ENCODE results near the gene CFAP77. TPM values are rescaled to one million over a fixed set of nuclear protein-coding genes. Genes with fewer than 3 reads are reported as not detected.
A peak's percentile ranks its signal among the peaks of the same experiment; 100 is the strongest.

The CFAP77 gene
- total and polyA plus RNA-seq, 2 of the 13 experiments (the other 11 are each of a cell fraction or from before 2014, with no cell fraction given), result not detected

GRCh38 chr9:132366481-132366880 is 43.5 kb upstream of the CFAP77 start:
- intact Hi-C loops (cut with micrococcal nuclease; ENCODE audit: unreplicated experiment) (no loop called here), in situ Hi-C loops (cut with HindIII; ENCODE audit: extremely low pct_ligation_motif_present, low pct_unique_long_range_greater_than_20kb) (no loop called here)
- H3K4me2 ChIP-seq (ENCODE audit: low read depth, low read length), result no peak overlapping the region
- ATAC-seq (no peak), FAIRE-seq (no peak), DNase-seq (ENCODE audit: low spot score) (no peak)
- no TSS peak for BruUV-seq (replicated peaks)
- no peaks in the 10 kb centered on the region for H3K9me3 ChIP-seq (ENCODE audit: low read length)
- TF ChIP-seq CEBPB (IDR thresholded peaks at IDR 0.05; ENCODE audit: borderline replicate concordance, low read depth, low read length), result peak; percentile 19; the same call in 1 of the 2 replicates
- no peak for TF ChIP-seq DMTF1 (CRISPR knock-in tag; IDR thresholded peaks at IDR 0.05)
- WGBS (ENCODE audit: low lambda C conversion rate), result 58% methylated on average over 4 of the region's 4 CpGs
- no peak overlapping the region for H2AFZ ChIP-seq (ENCODE audit: low read length)
- H3K4me3 ChIP-seq (replicated peaks in 1 of 3; ENCODE audit: insufficient read depth in 1 of 3, low read depth in 2 of 3, low read length in 3 of 3), result no peak overlapping the region
- H3K79me2 ChIP-seq (ENCODE audit: insufficient read depth, low read length), result no peaks in the 10 kb centered on the region
- CTCF ChIA-PET (ENCODE audit: low intra/inter-chr PET ratio, low total read pairs), result no interaction called here
- no peak overlapping the region for H3K9ac ChIP-seq (ENCODE audit: insufficient read depth, low read depth, low read length)
- POLR2A ChIA-PET, result no interaction called here
- peaks cover 0 to 2% of the 10 kb centered on the region in 2 experiments; a peak in 1 of 5 replicates for H3K27me3 ChIP-seq (ENCODE audit: control insufficient read depth in 1 of 2, insufficient read depth in 2 of 2, low read length in 2 of 2)
- H3K4me1 ChIP-seq (ENCODE audit: insufficient read depth, low read length), result no peaks in the 10 kb centered on the region
- no peak overlapping the region for H3K27ac ChIP-seq (ENCODE audit: extremely low read length, insufficient read depth, low read length)
- H3K36me3 ChIP-seq (replicated peaks in 1 of 2; ENCODE audit: control insufficient read depth in 1 of 2, insufficient read depth in 2 of 2, low read length in 2 of 2), result no peaks in the 10 kb centered on the region
- H4K20me1 ChIP-seq (ENCODE audit: insufficient read depth, low read length), result no peaks in the 10 kb centered on the region

- no peak overlapping the region for H3K4me3 ChIP-seq (replicated peaks in 1 of 3; ENCODE audit: insufficient read depth in 1 of 3, low read depth in 2 of 3, low read length in 3 of 3)
- in situ Hi-C loops (cut with HindIII; ENCODE audit: extremely low pct_ligation_motif_present, low pct_unique_long_range_greater_than_20kb) (no loop called here), intact Hi-C loops (cut with micrococcal nuclease; ENCODE audit: unreplicated experiment) (no loop called here)
- no peak overlapping the region for H3K4me2 ChIP-seq (ENCODE audit: low read depth, low read length)
- no peaks in the 10 kb centered on the region for H3K79me2 ChIP-seq (ENCODE audit: insufficient read depth, low read length)
- FAIRE-seq, result no peak
- POLR2A ChIA-PET, result no interaction called here
- no peaks in the 10 kb centered on the region for H4K20me1 ChIP-seq (ENCODE audit: insufficient read depth, low read length)
- no peaks in the 10 kb centered on the region for H3K4me1 ChIP-seq (ENCODE audit: insufficient read depth, low read length)
- H3K27me3 ChIP-seq (ENCODE audit: control insufficient read depth in 1 of 2, insufficient read depth in 2 of 2, low read length in 2 of 2), result peaks cover 0 to 2% of the 10 kb centered on the region in 2 experiments; a peak in 1 of 5 replicates
- H3K9me3 ChIP-seq (ENCODE audit: low read length), result no peaks in the 10 kb centered on the region
- H3K9ac ChIP-seq (ENCODE audit: insufficient read depth, low read depth, low read length), result no peak overlapping the region
- no peak overlapping the region for H2AFZ ChIP-seq (ENCODE audit: low read length)
- ATAC-seq, result no peak; the same call in 2 of the 3 replicates
- 40% methylated on average over 13 of the region's 13 CpGs for WGBS (ENCODE audit: low lambda C conversion rate)
- no peaks in the 10 kb centered on the region for H3K36me3 ChIP-seq (replicated peaks in 1 of 2; ENCODE audit: control insufficient read depth in 1 of 2, insufficient read depth in 2 of 2, low read length in 2 of 2)
- DNase-seq (ENCODE audit: low spot score), result no peak
- no TSS peak for BruUV-seq (replicated peaks)
- CTCF ChIA-PET (ENCODE audit: low intra/inter-chr PET ratio, low total read pairs), result no interaction called here
- no peak overlapping the region for H3K27ac ChIP-seq (ENCODE audit: extremely low read length, insufficient read depth, low read length)
- TF ChIP-seq HMG20A (CRISPR knock-in tag; IDR thresholded peaks at IDR 0.05; ENCODE audit: borderline replicate concordance), result no peak
- TF ChIP-seq SMARCE1 (IDR thresholded peaks at IDR 0.05; ENCODE audit: borderline replicate concordance), result no peak
- no peak for TF ChIP-seq RBFOX2 (IDR thresholded peaks at IDR 0.05; ENCODE audit: low read depth, low read length)
- no peak for TF ChIP-seq IRX3 (CRISPR knock-in tag; IDR thresholded peaks at IDR 0.05; ENCODE audit: borderline replicate concordance, low read depth)
- TF ChIP-seq NR2F1 (CRISPR knock-in tag; IDR thresholded peaks at IDR 0.05), result no peak
- no peak for TF ChIP-seq NFKBIZ (CRISPR knock-in tag; IDR thresholded peaks at IDR 0.05)
- TF ChIP-seq TFDP2 (CRISPR knock-in tag; IDR thresholded peaks at IDR 0.05), result no peak
Observed at GRCh38 chr9:132367613-132368313, 42.2 kb upstream of the CFAP77 start.
